ENCODE data around the gene ANO4. TPM values are rescaled to one million over a fixed set of nuclear protein-coding genes. Genes with fewer than 3 reads are reported as not detected.

The ANO4 gene
- total RNA-seq, 1 experiment from 2014 or later = not detected

DNA sequence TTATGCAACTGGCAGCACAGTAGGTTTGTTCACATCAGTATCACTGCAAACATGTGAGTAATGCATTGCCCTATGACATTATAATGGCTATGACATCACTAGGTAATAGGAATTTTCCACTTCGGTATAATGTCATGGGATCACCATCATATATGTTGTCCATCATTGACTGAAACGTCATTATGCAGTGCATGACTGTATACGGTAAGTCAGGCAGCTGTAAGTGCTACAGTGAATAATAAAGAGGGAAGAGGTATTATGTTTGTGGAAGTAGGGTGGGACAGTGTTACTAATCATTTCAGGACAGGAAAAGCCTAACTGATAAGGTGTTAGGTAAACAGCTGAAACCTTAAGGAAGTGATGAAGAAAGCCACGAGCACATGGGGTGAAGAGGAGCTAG lies 68.1 kb downstream of the ANO4 start:
- in situ Hi-C loops (cut with HindIII; ENCODE audit: low sequenced_read_pairs) = no loop called here
- no peak for DNase-seq (ENCODE audit: low spot score)

DNA sequence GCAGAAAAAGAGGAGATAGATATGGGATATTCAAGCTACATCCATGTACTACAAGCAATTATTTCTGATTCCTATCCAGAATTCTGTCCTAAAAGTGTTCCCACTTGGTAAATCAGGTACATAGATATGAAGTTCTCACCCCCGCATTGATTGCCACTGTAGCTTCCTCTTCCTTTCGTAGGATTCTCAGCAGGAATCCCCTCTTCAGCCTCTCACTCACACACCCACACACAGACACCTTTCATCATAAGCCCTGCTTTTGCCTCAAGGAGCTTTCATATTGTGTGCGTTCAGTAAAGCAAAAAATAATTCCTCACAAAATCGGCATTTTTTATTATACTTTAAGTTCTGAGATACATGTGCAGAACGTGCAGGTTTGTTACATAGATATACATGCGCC lies 69.8 kb downstream of the ANO4 start:
- in situ Hi-C loops (cut with HindIII; ENCODE audit: low sequenced_read_pairs) = no loop called here
- no peak for DNase-seq (ENCODE audit: low spot score)

DNA sequence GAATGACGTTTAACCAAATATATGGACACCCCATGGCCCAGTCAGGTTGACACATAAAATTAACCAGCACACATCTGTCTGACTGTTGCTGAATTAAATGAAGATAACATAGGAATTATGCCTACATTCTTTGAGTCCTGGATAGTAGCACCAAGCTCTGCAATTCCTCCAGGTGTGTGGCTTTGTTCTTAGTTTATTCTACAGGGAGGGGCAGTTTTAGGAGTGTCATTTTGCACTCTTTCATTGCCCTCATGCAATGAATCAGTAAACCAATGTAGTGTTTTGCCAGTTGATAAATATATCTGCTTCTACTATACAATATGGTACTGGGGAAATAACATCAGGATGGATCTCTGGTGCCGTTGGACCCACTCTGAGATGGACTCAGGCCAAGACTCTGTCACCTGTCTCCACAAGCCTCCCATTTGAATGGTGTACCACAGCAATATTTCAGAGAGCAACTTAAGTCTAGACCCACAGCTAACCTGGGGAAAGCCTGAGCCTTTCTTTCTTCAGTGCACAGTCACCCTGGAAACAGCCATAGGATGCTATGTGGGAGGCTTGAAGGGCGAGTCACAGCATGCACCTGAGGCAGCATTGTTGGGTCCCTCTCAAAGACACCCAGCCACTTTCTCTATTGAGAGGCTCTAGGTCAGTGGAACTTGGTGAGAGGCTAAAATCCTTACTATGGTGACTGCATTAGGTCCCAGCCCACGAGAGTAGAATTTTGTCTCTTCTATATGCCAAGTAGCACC lies 73.2 kb downstream of the ANO4 start:
- DNase-seq (ENCODE audit: low spot score) = no peak

DNA sequence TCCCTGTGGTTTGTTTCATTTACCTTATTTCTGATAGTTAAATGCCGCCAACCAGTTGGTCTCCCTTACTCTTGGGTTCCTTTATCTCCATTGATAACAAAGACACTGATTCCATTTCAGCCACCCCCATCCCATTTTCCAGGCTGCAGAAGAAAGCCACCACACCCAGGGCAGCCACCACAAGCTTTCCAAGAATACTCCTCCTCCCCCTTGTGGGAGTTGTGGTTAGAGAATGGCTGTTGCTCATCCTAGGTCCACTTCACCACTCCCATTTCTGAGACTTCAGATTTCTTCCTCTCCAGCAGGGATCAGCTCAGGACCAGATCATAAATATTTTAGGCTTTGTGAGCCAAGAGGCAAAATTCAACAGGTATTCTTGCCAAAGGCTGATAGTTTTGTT lies 73.9 kb downstream of the ANO4 start:
- no peak for DNase-seq (ENCODE audit: low spot score)
- in situ Hi-C loops (cut with HindIII; ENCODE audit: low sequenced_read_pairs) = no loop called here

More for the DNA sequence above, 73.2 kb downstream of the ANO4 start:
- in situ Hi-C loops (cut with HindIII; ENCODE audit: low sequenced_read_pairs) = no loop called here

DNA sequence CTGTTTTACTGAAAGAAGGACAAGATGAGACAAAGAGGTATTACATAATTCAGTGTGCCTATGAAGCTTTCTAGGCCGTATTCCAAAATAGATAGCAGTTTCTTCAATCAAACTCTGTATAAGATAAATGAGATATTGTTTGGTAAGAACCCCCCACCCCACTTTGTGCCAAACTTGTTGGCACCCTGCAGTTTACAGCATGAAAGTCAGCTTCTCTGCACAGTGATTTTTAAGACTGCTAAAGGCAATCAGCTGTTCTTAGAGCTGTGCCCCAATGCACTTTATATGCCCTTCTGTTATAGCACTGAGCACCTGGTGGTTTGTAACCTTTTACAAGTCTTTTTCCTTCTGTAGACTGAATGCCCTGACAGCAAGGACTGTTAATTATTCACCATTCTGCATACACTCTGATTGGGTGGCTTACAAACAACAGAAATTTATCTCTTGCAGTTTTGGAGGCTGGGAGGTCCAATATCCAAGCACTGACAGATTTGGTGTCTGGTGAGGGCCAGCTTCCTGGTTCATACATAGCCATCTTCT lies 76.7 kb downstream of the ANO4 start:
- peak; percentile 6 for DNase-seq (ENCODE audit: low spot score)
- in situ Hi-C loops (cut with HindIII; ENCODE audit: low sequenced_read_pairs) = no loop called here

DNA sequence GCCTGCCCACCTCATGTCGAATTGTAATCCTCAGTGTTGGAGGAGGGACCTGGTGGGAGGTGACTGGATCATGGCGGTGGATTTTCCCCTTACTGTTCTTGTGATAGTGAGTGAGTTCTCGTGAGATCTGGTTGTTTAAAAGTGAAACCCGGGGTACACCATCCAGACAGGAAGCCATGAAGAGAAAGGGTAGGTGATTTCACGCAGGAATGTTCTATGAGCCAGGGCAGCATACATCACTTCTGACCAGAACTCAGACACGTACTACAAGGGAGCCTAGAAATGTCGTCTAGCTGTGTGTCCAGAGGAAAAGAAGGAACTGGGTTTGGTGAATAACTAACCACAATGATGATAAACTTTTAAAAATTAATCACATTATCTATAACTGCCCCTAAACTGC lies 80.6 kb downstream of the ANO4 start:
- no peak for DNase-seq (ENCODE audit: low spot score)
- in situ Hi-C loops (cut with HindIII; ENCODE audit: low sequenced_read_pairs) = no loop called here

DNA sequence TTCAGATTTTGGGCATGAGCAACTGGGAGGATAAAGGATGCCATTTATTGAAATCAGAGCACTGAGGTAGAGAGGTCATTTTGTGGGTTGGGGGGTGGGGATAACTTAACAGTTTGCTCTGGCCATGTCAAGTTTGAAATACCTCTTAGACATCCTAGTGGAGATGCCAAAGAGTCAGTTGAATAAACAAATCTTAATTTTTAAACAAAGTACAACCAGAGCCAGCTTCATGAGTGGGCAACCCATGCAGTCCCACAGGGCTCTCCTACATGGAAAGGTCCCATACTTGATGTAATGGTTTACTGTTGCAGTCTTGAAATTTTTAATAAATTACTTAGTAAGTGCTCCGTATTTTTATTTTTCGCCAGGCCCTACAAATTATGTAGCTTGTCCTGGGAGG lies 81.2 kb downstream of the ANO4 start:
- in situ Hi-C loops (cut with HindIII; ENCODE audit: low sequenced_read_pairs) = no loop called here
- no peak for DNase-seq (ENCODE audit: low spot score)

DNA sequence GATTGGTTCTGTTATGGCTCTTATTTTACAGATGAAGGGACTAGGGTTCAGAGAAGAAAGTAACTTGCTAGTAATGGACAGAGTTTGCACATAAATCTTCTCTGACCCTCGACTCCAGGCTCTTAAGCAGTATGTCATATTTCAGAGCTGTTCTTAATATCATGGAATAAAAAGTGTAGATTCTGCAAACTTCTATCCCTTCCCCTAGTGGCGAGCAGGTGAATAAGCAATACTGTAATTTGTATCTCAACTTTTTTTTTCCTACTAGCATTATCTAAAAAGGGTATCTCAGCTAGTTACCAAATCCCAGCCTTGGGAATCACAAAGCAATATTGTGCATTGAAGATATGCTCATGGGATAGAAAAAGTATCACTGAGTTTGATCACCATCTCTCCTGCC lies 83.2 kb downstream of the ANO4 start:
- no peak for DNase-seq (ENCODE audit: low spot score)
- in situ Hi-C loops (cut with HindIII; ENCODE audit: low sequenced_read_pairs) = no loop called here

DNA sequence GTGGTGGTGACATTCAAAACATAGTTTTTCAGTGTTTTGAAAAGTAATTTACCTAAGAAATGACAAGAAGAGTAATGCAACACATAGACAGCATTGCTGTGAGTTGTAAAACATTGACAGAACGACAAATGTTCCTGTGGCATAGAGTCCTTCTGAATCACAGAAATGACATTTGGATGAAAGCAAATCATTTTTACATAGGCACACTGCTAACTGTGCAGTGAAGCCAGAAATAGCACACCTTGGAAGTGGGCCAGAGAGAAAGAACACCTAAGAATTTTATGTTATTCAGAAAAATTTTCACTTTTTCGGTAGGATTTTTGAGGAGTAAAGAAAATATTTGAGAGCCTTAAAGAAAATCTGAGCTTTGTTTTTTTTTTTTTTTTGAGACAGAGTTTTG lies 100.6 kb downstream of the ANO4 start:
- no peak for DNase-seq (ENCODE audit: low spot score)

DNA sequence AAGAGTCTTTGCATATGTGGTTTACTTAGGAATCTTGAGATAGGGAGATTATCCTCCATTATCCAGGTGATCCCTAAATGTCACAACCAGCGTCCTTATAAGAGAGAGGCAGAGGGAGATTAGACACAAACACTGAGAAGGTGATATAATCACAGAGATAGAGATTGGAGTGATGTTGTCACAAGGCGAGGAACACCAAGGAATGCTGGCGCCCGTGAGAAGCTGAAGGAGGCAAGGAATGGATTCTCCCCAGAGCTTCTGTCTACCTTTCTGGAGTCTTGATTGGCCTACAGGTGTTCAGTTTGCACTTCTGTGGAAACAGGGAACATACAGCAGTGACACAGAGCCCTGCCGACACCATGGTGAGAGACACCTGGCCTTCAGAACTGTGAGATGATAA lies 101.6 kb downstream of the ANO4 start:
- DNase-seq (ENCODE audit: low spot score) = no peak
- in situ Hi-C loops (cut with HindIII; ENCODE audit: low sequenced_read_pairs) = no loop called here

More for the DNA sequence above, 100.6 kb downstream of the ANO4 start:
- in situ Hi-C loops (cut with HindIII; ENCODE audit: low sequenced_read_pairs) = no loop called here

DNA sequence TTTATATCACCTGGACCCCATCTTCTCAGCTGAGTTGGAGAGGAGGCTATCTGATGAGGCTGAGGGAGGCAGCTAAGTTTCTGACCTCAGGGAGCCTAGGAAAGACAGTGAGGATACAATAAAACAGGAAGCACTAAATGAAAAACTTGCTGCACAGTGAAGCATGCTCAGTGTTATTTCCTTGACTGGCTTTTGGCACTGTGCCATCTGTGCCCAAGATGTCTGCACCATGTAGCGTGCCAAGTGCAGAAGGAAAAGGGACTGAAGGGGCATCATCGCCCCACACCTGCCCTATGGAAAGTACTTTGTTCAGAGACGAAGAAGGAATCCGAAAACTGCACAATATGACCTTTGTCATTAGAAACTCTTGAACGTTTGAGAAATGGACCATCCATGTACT lies 102.7 kb downstream of the ANO4 start:
- no peak for DNase-seq (ENCODE audit: low spot score)
- in situ Hi-C loops (cut with HindIII; ENCODE audit: low sequenced_read_pairs) = no loop called here

DNA sequence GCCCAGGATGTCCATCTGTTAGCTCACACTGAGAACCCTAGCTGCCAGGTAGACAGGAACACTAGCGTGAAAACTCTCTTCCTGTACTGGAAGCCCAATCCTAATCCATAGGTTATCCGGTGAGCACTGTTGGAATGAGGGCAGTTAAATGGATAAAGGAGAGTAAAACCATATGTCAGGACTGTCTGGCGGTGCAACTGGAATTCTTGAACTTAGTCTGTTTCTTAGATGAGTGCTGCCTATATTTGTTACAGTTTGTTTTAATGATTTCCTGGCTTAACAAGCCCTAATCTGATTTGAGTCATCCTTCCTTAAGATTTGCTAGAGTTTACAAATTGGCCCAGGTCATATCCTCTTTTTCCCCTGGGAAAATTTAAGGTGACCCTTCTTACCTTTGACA lies 104.7 kb downstream of the ANO4 start:
- in situ Hi-C loops (cut with HindIII; ENCODE audit: low sequenced_read_pairs) = no loop called here
- DNase-seq (ENCODE audit: low spot score) = no peak

DNA sequence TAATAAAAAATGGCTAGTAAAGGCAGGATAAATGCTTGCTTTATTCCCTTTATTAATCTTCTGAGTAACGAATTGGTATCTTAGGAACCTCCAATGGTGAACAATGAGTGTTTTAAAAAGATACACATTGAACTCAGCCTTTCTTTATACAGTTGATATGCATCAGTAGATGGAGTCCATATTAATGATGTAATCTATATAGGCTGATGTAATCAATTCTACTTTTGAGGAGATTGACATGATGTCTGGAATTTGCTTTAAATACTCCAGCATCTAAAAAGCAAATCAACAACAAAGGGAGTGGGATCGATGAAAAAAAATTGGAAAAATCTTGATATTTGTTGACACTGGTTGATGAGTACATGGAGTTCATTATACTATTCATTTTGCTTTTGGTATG lies 106.2 kb downstream of the ANO4 start:
- in situ Hi-C loops (cut with HindIII; ENCODE audit: low sequenced_read_pairs) = no loop called here
- no peak for DNase-seq (ENCODE audit: low spot score)

DNA sequence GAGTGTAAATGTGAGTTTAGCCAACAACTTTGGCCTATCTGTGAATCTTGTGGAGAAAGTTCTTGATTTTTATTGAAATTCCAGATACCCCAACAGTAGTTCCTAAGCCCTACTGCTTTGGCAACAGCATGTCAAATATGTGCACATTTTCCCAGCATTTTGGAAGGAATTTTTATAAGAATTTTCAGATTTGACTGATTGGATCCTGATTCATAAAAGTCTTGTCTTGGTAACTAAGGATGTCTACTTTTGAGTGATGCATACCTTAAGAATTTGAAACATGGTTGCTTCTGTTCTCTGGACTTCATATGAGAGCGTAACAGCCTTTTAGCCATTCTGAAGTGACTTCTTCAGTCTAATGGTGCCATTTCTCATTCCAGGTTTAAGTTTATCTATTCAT lies 106.7 kb downstream of the ANO4 start:
- in situ Hi-C loops (cut with HindIII; ENCODE audit: low sequenced_read_pairs) = no loop called here
- no peak for DNase-seq (ENCODE audit: low spot score)

DNA sequence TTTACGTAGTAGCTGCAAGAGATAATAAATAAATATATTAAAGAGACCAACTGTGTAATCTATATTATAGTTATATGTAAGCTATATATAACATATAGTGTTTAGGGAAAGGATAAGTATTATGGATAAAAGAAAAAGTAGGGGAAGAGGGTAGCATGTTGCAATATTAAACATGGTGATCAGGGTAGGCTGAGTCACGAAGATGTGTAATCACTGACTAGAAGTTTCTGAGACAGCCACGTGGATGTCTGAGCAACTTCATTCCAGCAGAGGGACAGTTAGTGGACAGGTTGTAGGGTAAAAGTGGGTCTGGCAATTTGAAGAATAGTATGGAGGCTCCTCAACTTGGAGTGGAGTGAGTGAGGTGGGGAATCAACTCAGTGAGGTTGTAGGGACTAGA lies 109.7 kb downstream of the ANO4 start:
- DNase-seq (ENCODE audit: low spot score) = no peak
- in situ Hi-C loops (cut with HindIII; ENCODE audit: low sequenced_read_pairs) = no loop called here

DNA sequence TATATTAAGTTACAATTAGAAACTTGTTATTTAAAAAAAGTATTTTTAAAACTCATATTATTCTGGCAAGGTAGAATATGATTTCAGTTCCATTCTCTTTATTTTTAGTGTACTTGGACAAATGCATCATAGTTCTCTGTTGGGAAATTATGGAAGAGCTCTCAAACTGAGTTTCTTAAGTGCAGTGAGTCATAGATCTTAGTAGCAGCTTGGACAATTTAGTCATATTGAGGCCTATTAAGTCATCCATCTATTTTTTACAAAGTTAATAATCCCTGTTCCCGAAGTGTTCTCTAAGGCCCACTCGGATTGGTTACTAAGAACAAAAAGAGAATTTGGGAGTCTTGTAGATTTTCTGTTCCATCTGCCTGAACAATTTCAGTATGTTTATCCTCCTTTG lies 113.9 kb downstream of the ANO4 start:
- no peak for DNase-seq (ENCODE audit: low spot score)
- in situ Hi-C loops (cut with HindIII; ENCODE audit: low sequenced_read_pairs) = no loop called here

DNA sequence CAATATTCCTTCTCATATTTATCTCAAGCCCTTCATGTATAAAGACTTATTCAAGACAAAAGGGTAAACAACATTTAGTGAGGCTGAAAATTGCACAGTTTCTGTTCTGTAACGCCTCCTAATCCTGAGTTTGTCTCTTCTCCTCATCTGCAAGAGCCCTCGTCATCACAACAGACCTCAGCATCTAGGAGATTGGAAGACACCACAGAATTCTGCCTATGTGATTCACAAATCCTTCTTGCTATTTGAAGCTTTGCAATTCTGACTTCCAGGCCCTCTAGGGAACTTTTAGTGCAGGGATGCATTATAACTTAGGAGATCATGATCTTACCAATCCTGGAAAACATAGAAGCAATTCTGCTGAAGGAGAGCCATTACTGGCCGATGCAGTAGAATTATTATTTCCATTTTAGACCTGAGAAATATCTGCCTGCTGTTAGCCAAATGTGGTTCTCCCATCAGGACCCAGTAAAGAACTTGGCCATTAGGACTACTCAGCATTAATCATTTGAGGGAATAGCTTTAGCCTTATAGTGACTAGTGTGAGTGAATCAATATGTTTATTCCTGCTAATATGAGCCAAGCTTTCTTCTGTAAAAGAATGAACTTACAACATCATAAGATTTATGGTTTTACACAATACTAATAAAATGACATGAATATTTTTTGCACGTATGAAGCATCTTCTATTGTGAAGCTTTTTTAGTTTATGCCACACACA lies 119.5 kb downstream of the ANO4 start:
- no peak for DNase-seq (ENCODE audit: low spot score)
- in situ Hi-C loops (cut with HindIII; ENCODE audit: low sequenced_read_pairs) = no loop called here

DNA sequence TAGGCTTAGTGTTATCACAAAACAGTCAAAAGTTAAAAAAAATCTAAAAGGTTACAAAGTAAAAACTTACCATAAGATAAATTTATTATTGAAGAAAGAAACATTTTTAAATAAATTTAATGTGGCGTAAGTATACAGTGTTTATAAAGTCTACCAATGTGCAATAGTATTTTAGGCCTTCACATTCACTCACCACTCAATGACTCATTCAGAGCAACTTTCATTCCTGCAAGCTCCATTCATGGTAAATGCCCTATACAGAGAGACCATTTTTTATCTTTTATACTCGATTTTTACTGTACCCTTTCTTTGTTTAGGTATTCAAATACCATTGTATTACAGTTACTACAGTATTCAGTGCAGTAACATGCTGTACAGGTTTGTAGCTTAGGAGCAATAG lies 124.5 kb downstream of the ANO4 start:
- in situ Hi-C loops (cut with HindIII; ENCODE audit: low sequenced_read_pairs) = no loop called here
- no peak for DNase-seq (ENCODE audit: low spot score)

DNA sequence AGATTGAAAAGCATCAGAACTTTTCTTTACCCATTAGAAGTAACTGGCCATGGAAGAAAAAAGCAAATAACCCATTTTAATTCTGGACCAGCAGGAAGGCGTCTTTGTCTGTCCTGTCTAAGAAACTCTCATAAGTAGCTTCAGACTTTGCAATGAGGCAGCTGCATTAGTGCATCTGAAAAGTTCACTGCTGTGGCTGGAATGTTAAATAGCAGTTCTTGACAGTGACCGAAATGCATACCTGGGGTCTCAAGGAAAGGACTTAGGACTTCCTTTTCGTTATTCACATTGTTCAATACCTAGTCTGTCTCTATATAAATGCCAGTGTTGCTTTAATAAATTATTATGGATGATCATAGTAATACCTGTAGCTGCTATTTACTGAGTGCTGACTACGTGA lies 125.9 kb downstream of the ANO4 start:
- no peak for DNase-seq (ENCODE audit: low spot score)
- in situ Hi-C loops (cut with HindIII; ENCODE audit: low sequenced_read_pairs) = no loop called here

DNA sequence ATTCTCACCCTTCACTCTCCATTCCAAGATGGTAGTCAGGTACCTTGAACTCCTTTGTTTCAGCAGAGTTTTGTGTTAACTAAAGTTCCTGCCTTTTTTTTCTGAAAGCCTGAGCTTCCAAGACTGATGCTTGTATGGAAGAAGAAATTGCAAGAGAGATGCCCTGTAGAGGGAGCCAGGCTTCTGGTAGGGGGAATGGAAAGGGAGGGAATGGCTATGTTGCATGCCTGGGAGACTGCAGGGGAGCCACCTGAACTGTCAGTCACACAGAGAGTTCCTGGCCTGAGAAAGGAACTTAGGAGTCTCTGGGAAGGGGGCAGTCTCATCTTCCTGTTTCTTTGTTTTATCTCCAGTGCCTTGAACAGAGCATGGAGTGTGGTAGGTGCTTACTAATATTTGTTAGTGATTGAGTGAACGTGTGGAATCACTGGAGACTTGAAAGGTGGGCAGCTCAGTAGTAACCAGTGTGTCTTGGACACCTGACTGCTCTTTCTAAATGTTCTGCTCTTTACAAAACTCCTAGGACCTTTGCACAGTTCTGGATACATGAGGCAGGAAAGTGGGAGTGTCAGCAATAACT lies 132.2 kb downstream of the ANO4 start:
- DNase-seq (ENCODE audit: low spot score) = no peak

More for the DNA sequence above, 132.2 kb downstream of the ANO4 start:
- in situ Hi-C loops (cut with HindIII; ENCODE audit: low sequenced_read_pairs) = no loop called here
